Activated T-helper 17 cell treated with anti-CD3 and anti-CD28 coated beads, Interleukin-2, amount 50 U/mL, for 72 hours (primary cell): Measurements from ENCODE around the gene FOXJ3. TPM values are rescaled to one million over a fixed set of nuclear protein-coding genes. Genes with fewer than 3 reads are reported as not detected.

Source experiments
- ATAC-seq: fragments of 150-1000 bp; cut with Tn5 transposase; replicated peaks from 2 replicates; pipeline ENCODE4 v1.10.0; 2021; ENCODE audit warnings: mild to moderate bottlenecking, moderate library complexity
- H3K27ac Mint-ChIP-seq: one replicate; pipeline ENCODE4 v1.8.0; 2022; ENCODE audit warnings: mixed read lengths
- H3K27me3 Mint-ChIP-seq: one replicate; pipeline ENCODE4 v1.8.0; 2022; ENCODE audit warnings: mixed read lengths
- H3K36me3 Mint-ChIP-seq: one replicate; pipeline ENCODE4 v1.8.0; 2022; ENCODE audit warnings: low read depth, mild to moderate bottlenecking, mixed read lengths
- H3K4me1 Mint-ChIP-seq: one replicate; pipeline ENCODE4 v1.8.0; 2022; ENCODE audit warnings: mixed read lengths
- H3K4me3 Mint-ChIP-seq: one replicate; pipeline ENCODE4 v1.8.0; 2022; ENCODE audit warnings: mild to moderate bottlenecking, mixed read lengths
- H3K9me3 Mint-ChIP-seq: one replicate; pipeline ENCODE4 v1.8.0; 2022; ENCODE audit warnings: mixed read lengths
- total RNA-seq, 2 donors: library from RNA; stranded (reverse); gene quantifications; one replicate each; pipeline ENCODE4 v1.2.3, GENCODE V29; 2022

Gene FOXJ3
- total RNA-seq, 2 donors from 2014 or later, result 48.8 to 53.6 TPM

DNA sequence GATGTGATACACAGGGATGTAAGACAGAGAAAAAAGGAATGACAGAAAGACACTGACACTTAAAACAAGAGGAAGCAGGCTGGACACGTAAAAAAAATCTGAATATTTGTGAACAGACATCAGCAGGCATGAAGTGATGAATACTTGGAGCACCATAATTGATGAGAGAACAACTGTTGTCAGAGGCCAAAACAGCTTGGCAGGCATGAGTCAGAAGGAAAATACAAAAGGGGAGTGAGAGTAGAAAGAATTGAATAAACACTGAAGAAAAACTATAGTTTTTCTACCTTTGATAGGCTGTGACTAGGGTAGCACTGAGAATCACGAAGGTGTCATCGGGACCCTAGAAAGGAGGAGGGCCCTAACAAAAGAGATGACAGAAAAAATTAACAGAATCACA lies 148.9 kb downstream of the FOXJ3 start:
- Mint-ChIP-seq H3K27ac (peak overlapping the region; percentile 87), H3K27me3 (no peaks in the 10 kb centered on the region), H3K4me3 (no peak overlapping the region), H3K9me3 (no peaks in the 10 kb centered on the region), H3K36me3 (peaks cover 90% of the 10 kb centered on the region), H3K4me1 (peaks cover 7% of the 10 kb centered on the region)
- ATAC-seq, result peak; percentile 83

DNA sequence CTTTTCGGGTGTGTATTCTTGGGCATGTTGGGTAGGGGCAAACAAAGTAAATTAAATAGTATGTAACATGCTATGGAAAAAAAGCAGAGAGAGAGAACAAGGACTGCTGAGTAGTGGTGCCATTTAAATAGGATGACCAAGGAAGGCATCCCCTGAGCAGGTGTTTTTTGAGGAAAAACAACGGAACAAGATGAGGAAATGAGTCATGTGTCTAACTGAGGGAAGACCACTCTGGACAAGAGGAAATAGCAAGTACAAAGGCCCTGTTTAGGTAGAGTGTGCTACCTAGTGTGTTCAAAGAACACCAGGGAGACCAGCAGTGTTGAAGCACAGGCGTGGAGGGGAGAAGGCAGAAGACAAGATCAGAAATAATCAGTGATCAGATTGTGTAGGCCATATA lies 150.4 kb downstream of the FOXJ3 start:
- no peaks in the 10 kb centered on the region for H3K27me3 Mint-ChIP-seq
- peaks cover 7% of the 10 kb centered on the region for H3K4me1 Mint-ChIP-seq
- no peak overlapping the region for H3K27ac Mint-ChIP-seq
- no peaks in the 10 kb centered on the region for H3K9me3 Mint-ChIP-seq
- no peak for ATAC-seq
- H3K4me3 Mint-ChIP-seq, result no peak overlapping the region
- peaks cover 90% of the 10 kb centered on the region for H3K36me3 Mint-ChIP-seq

DNA sequence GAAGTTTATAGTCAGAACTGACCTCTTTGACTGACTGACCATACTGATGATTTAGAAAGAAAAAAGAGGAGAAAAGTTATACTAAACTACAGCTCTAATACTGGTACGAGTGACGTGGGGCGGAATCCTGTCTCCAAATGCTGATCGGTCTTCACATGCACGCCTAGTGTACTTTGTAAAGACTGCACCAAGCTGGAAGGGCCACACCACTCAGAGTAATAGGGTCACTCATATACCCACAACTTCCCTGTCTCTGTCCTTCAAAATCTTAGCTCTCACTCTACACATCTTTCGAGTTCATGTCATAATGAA lies 151.1 kb downstream of the FOXJ3 start:
- no peak overlapping the region for H3K27ac Mint-ChIP-seq
- H3K27me3 Mint-ChIP-seq, result no peaks in the 10 kb centered on the region
- no peaks in the 10 kb centered on the region for H3K9me3 Mint-ChIP-seq
- H3K4me3 Mint-ChIP-seq, result no peak overlapping the region
- ATAC-seq, result no peak
- peaks cover 7% of the 10 kb centered on the region for H3K4me1 Mint-ChIP-seq
- H3K36me3 Mint-ChIP-seq, result peaks cover 90% of the 10 kb centered on the region

DNA sequence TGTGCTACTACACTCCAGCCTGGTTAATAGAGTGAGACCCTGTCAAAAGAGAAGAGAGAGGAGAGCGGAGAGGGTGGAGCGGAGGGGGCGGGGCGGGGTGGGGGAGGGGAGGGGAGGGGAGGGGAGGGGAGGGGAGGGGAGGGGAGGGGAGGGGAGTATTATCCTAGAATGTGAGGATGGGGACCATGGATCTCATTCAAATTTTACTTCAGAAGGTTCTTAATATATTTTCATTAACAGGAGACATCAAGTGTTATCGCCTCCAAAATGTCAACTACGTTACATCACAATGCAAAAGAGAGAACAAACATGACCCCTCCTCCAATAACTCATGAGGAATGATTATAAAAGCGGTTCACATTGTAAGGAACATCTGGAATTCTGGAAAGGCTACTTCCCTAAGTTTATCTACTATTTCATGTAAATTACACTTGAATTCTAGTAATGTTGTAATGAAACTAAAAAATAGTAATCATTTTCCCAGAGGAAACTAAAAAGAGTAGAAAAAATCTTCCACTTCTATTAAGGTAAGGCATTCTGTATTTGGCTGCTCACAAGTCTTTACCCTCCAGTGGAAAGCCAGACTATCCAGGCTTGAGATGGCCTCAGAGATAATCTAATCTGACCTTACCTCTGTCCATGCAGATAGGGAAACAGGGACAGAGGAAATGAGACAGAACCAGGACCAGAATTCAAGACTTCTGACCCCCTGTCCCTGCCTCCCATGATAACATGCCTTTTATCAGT lies 151.7 kb downstream of the FOXJ3 start:
- H3K4me1 Mint-ChIP-seq, result peaks cover 7% of the 10 kb centered on the region
- peaks cover 85% of the 10 kb centered on the region for H3K36me3 Mint-ChIP-seq
- no peak for ATAC-seq
- no peaks in the 10 kb centered on the region for H3K9me3 Mint-ChIP-seq
- H3K27ac Mint-ChIP-seq, result peak overlapping the region; percentile 58
- no peak overlapping the region for H3K4me3 Mint-ChIP-seq
- no peaks in the 10 kb centered on the region for H3K27me3 Mint-ChIP-seq

GRCh38 chr1:42181687-42182086 lies 153.3 kb downstream of the FOXJ3 start:
- Mint-ChIP-seq H3K36me3 (peaks cover 78% of the 10 kb centered on the region), H3K9me3 (no peaks in the 10 kb centered on the region), H3K4me3 (no peak overlapping the region), H3K27me3 (no peaks in the 10 kb centered on the region), H3K4me1 (peaks cover 7% of the 10 kb centered on the region), H3K27ac (peak overlapping the region; percentile 30)
- no peak for ATAC-seq

DNA sequence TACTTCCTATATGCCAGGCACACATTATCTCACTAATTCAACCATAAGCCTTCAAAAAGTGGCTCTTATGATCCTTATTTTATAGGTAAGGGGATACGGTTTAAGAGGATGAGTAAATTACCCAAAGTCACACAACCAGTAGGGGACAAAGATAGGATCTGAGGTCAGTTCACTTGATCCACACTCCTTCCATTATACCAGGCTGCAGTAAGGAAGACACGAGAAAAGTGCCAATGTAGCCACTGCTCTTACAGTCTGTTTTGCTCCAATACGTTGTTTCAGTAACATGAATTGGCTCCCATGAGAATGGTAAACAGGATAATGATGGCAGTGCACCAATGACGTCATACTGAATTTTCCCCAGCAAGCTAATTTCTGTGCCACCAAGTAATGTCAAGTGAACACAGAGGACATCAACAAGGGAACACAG lies 155.1 kb downstream of the FOXJ3 start:
- Mint-ChIP-seq H3K9me3 (no peaks in the 10 kb centered on the region), H3K27me3 (no peaks in the 10 kb centered on the region), H3K4me1 (no peaks in the 10 kb centered on the region), H3K27ac (peak overlapping the region; percentile 61), H3K36me3 (peaks cover 65% of the 10 kb centered on the region), H3K4me3 (no peak overlapping the region)
- ATAC-seq, result no peak

DNA sequence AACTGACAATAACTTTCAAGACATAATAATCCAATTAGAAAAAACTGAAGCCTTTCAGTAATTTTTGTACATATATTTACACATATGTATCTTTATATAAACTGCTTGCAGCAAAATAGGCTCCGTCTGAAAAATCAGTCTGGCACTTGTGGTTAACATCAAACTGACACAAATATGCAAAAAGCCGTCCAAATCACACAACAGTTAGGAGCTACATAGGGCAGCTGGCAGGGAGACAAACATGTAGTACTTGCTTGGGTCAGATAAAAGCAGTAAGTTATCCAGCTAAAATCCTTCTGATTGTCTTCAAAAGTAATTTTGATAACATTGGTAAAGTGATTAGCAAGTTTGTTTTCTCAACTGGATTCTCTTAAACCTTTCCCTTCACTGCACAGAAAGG lies 155.8 kb downstream of the FOXJ3 start:
- Mint-ChIP-seq H3K27me3 (no peaks in the 10 kb centered on the region), H3K36me3 (peaks cover 59% of the 10 kb centered on the region), H3K4me3 (no peak overlapping the region), H3K9me3 (no peaks in the 10 kb centered on the region), H3K27ac (no peak overlapping the region), H3K4me1 (no peaks in the 10 kb centered on the region)
- ATAC-seq, result no peak

GRCh38 chr1:42178249-42178648 lies 156.8 kb downstream of the FOXJ3 start:
- Mint-ChIP-seq H3K4me3 (no peak overlapping the region), H3K36me3 (peaks cover 51% of the 10 kb centered on the region), H3K4me1 (no peaks in the 10 kb centered on the region), H3K9me3 (no peaks in the 10 kb centered on the region), H3K27ac (no peak overlapping the region), H3K27me3 (no peaks in the 10 kb centered on the region)
- no peak for ATAC-seq

DNA sequence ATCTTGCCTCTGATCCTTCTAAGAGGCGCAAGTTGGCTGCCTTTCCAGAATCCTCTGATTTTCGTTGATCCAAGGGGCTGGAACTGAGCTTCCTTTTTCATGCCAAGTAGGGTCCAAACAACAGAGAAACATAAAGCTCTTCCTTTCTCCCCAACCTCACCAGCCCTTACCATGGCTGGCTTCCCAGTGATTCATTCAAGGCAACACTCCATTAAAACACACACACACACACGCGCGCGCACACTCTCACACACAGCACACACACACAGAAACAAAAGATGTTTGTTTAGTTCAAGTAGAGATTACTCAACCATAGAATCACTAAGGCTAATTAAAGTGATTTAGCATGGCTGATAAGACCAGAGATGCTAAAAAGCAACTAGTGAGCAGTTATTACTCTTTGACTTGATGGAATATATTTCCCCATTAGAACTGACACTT lies 157.5 kb downstream of the FOXJ3 start:
- no peak for ATAC-seq
- no peak overlapping the region for H3K4me3 Mint-ChIP-seq
- H3K27me3 Mint-ChIP-seq, result no peaks in the 10 kb centered on the region
- peaks cover 46% of the 10 kb centered on the region for H3K36me3 Mint-ChIP-seq
- H3K27ac Mint-ChIP-seq, result peak overlapping the region; percentile 48
- no peaks in the 10 kb centered on the region for H3K9me3 Mint-ChIP-seq
- H3K4me1 Mint-ChIP-seq, result no peaks in the 10 kb centered on the region

- Mint-ChIP-seq H3K9me3 (no peaks in the 10 kb centered on the region), H3K27ac (peak overlapping the region; percentile 48), H3K36me3 (peaks cover 42% of the 10 kb centered on the region), H3K4me3 (no peak overlapping the region), H3K27me3 (no peaks in the 10 kb centered on the region), H3K4me1 (no peaks in the 10 kb centered on the region)
- peak; percentile 48 for ATAC-seq
Measured at GRCh38 chr1:42176902-42177519, 158.0 kb downstream of the FOXJ3 start.

DNA sequence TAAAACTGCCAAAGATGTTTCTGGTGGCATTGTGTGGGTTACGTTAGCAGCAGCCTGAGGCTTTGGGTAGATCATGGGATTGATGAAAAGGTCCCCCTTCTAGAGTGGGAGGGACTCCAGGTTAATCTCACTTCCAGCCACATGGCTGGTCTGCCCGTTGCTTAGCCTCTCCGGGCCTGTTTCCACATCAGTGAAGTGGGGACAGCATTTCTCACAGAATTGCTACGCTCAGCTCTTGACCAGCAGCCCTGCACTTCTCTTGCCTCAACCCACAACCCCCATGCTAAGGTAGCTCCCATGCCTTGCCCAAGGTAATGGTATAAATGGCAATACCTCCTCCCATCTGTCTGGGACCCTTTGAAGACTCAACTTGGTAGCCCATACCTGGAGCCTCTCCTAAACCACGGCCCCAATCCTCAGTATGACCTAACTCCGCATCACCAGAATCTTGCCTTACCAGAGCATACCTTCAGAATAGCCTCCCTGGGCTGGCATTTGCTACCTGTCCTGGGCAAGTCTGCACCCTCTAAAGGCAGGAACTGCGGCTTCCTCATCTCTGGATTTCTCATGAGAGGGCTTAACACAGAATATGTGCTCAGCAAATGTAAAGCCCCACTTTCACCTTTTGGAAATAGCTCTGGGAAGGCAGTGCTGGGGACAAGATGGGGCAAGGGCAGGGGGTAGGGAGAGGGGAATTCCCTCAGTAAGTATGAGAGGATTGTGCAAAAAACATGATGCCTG lies 159.6 kb downstream of the FOXJ3 start:
- H3K27ac Mint-ChIP-seq, result no peak overlapping the region
- peaks cover 4% of the 10 kb centered on the region for H3K4me1 Mint-ChIP-seq
- ATAC-seq, result no peak
- peaks cover 29% of the 10 kb centered on the region for H3K36me3 Mint-ChIP-seq
- no peaks in the 10 kb centered on the region for H3K9me3 Mint-ChIP-seq
- no peak overlapping the region for H3K4me3 Mint-ChIP-seq
- no peaks in the 10 kb centered on the region for H3K27me3 Mint-ChIP-seq

GRCh38 chr1:42173961-42174735 lies 160.9 kb downstream of the FOXJ3 start:
- no peak for ATAC-seq
- Mint-ChIP-seq H3K36me3 (peaks cover 15% of the 10 kb centered on the region), H3K4me1 (peaks cover 4% of the 10 kb centered on the region), H3K27ac (no peak overlapping the region), H3K27me3 (no peaks in the 10 kb centered on the region), H3K9me3 (no peaks in the 10 kb centered on the region), H3K4me3 (no peak overlapping the region)

DNA sequence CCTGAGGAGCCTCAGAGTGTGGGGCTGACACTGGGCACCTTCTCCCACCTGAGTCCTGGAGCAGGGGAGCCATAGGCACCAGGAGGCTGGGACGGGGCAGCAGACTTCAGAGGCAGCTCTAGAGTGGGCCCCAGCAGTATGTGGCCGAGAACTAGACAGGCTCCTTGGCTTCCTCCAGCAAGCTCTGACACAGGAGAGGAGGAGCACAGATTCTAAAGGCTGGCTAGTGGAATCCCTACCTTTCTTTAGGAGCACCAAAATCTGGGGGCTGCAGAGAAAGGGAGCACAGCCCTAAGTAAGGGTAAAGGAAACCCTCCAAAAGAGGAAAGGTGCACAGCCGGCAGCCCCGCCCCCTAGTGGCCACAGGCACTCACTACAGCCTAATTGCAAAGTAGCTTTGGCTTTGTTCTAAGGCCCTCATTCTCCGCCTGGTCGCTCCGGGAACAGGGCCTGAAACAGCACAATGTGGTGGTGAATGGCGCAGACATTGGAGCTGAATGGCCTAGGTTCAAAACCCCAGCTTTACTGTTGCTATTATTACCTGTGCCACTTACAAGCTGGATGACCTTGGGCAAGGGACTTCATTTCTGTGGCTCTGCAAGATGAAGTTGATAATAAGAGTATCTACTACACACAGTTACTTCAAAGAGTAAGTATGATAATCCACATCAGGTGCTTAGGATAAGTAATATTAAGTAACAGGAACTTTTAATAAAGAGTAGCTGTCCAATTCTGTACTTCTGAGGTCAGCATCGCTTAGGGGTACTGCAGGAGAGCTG lies 161.7 kb downstream of the FOXJ3 start:
- H3K4me1 Mint-ChIP-seq, result peaks cover 4% of the 10 kb centered on the region
- H3K4me3 Mint-ChIP-seq, result no peak overlapping the region
- peaks cover 12% of the 10 kb centered on the region for H3K36me3 Mint-ChIP-seq
- peak; percentile 64 for ATAC-seq
- H3K9me3 Mint-ChIP-seq, result no peaks in the 10 kb centered on the region
- H3K27me3 Mint-ChIP-seq, result no peaks in the 10 kb centered on the region
- H3K27ac Mint-ChIP-seq, result no peak overlapping the region
